ENCODE data around the gene SPPL3. TPM values are rescaled to one million over a fixed set of nuclear protein-coding genes. Genes with fewer than 3 reads are reported as not detected.
A peak's percentile ranks its signal among the peaks of the same experiment; 100 is the strongest.

Gene SPPL3
- total RNA-seq, 1 donor: 10.9 TPM

GRCh38 chr12:120767071-120768024 lies 136.8 kb downstream of the SPPL3 start:
- TF ChIP-seq, protein P1, sequence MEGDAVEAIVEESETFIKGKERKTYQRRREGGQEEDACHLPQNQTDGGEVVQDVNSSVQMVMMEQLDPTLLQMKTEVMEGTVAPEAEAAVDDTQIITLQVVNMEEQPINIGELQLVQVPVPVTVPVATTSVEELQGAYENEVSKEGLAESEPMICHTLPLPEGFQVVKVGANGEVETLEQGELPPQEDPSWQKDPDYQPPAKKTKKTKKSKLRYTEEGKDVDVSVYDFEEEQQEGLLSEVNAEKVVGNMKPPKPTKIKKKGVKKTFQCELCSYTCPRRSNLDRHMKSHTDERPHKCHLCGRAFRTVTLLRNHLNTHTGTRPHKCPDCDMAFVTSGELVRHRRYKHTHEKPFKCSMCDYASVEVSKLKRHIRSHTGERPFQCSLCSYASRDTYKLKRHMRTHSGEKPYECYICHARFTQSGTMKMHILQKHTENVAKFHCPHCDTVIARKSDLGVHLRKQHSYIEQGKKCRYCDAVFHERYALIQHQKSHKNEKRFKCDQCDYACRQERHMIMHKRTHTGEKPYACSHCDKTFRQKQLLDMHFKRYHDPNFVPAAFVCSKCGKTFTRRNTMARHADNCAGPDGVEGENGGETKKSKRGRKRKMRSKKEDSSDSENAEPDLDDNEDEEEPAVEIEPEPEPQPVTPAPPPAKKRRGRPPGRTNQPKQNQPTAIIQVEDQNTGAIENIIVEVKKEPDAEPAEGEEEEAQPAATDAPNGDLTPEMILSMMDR (IDR thresholded peaks at IDR 0.05; ENCODE audit: extremely low read depth, low read depth, low read length): no peak
- H4K20me1 ChIP-seq (ENCODE audit: insufficient read depth, low read length): no peaks in the 10 kb centered on the region
- H2AFZ ChIP-seq (ENCODE audit: low read length): no peak overlapping the region

DNA sequence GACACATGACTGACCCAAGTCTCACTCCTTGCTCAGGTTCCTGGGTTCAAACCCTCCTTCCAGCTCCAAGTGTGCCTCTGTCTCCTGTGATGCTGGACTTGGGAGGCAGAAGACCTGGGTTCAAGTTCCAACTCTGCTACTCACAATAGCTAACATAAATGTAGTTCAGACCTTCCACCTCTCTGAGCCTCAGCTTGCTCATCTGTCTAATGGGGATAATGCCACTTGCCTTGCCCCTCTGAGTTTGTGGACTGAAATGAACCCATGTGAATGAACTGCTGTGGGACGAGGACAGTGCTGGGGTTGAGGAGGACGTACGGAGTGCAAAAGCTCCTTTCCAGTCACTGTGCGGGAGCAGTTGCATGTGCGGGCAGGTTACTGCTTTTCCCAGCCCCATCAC lies 137.6 kb downstream of the SPPL3 start:
- Histone ChIP-seq H3K27me3 (ENCODE audit: insufficient read depth, low read length) (no peaks in the 10 kb centered on the region), H3K79me2 (ENCODE audit: insufficient read depth, low read length) (no peaks in the 10 kb centered on the region), H3K27ac (ENCODE audit: low read depth, low read length) (no peak overlapping the region), H2AFZ (ENCODE audit: low read length) (no peak overlapping the region), H3K36me3 (ENCODE audit: insufficient read depth, low read length) (peaks cover 52% of the 10 kb centered on the region), H3K4me1 (ENCODE audit: insufficient read depth, low read length) (no peaks in the 10 kb centered on the region), H3K4me2 (ENCODE audit: insufficient read depth, low read length) (no peak overlapping the region), H4K20me1 (ENCODE audit: insufficient read depth, low read length) (no peaks in the 10 kb centered on the region), H3K4me3 (ENCODE audit: insufficient read depth, low read length) (no peak overlapping the region), H3K9me3 (ENCODE audit: low read depth, low read length) (no peaks in the 10 kb centered on the region)
- no peak for DNase-seq (ENCODE audit: insufficient read length, low spot score, missing footprints)
- TF ChIP-seq, protein P1 (IDR thresholded peaks at IDR 0.05; ENCODE audit: extremely low read depth, low read depth, low read length): no peak

More at GRCh38 chr12:120767071-120768024, 136.8 kb downstream of the SPPL3 start:
- Histone ChIP-seq H3K79me2 (ENCODE audit: insufficient read depth, low read length) (no peaks in the 10 kb centered on the region), H3K4me1 (ENCODE audit: insufficient read depth, low read length) (no peaks in the 10 kb centered on the region), H3K27ac (ENCODE audit: low read depth, low read length) (no peak overlapping the region), H3K27me3 (ENCODE audit: insufficient read depth, low read length) (no peaks in the 10 kb centered on the region), H3K36me3 (ENCODE audit: insufficient read depth, low read length) (peaks cover 53% of the 10 kb centered on the region), H3K4me3 (ENCODE audit: insufficient read depth, low read length) (no peak overlapping the region), H3K9me3 (ENCODE audit: low read depth, low read length) (no peaks in the 10 kb centered on the region), H3K4me2 (ENCODE audit: insufficient read depth, low read length) (no peak overlapping the region)
- DNase-seq (ENCODE audit: insufficient read length, low spot score, missing footprints): peak; percentile 29

DNA sequence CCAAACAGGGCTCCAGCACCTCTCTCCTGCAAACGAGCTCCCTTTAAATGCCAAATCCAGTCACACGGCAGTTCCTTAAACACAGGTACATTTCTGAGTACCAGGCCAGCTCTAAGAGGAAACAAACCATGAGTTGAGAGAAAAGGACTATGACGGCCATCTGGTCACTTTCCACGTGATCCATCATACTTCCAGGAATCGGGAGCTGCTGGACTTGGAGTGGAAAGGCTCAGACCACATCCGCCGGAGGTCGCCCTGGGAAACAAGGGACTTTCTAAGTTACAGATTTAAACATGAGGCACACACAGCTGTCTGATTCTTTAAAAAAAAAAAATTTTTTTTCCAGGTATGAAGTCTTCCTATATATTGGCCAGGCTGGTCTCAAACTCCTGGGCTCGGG lies 139.3 kb downstream of the SPPL3 start:
- TF ChIP-seq, protein P1 (IDR thresholded peaks at IDR 0.05; ENCODE audit: extremely low read depth, low read depth, low read length): no peak
- H2AFZ ChIP-seq (ENCODE audit: low read length): no peak overlapping the region
- H3K4me3 ChIP-seq (ENCODE audit: insufficient read depth, low read length): no peak overlapping the region
- no peak overlapping the region for H3K27ac ChIP-seq (ENCODE audit: low read depth, low read length)
- no peaks in the 10 kb centered on the region for H4K20me1 ChIP-seq (ENCODE audit: insufficient read depth, low read length)
- H3K4me1 ChIP-seq (ENCODE audit: insufficient read depth, low read length): no peaks in the 10 kb centered on the region
- peaks cover 56% of the 10 kb centered on the region for H3K36me3 ChIP-seq (ENCODE audit: insufficient read depth, low read length)
- no peaks in the 10 kb centered on the region for H3K27me3 ChIP-seq (ENCODE audit: insufficient read depth, low read length)
- H3K4me2 ChIP-seq (ENCODE audit: insufficient read depth, low read length): no peak overlapping the region
- no peaks in the 10 kb centered on the region for H3K79me2 ChIP-seq (ENCODE audit: insufficient read depth, low read length)
- peak; percentile 36 for DNase-seq (ENCODE audit: insufficient read length, low spot score, missing footprints)
- no peaks in the 10 kb centered on the region for H3K9me3 ChIP-seq (ENCODE audit: low read depth, low read length)

DNA sequence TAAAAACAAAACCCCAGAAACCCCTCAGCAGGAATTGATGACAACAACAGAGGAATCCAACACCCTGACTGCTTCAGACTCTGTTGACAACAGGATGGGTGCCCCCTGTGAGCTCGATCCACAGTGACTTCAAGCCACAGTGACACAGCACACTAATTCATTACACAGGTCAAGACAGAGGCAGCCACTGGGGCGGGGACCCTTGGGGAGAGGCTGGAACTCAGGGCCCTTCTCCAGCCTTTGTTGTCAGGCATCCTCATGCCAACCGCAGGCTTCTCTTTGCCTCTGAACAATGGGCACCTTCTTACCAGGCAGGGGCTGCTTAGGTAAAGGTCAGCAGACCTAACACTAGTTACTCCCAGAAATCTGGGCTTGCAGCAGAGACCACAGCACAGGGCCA lies 140.9 kb downstream of the SPPL3 start:
- no peaks in the 10 kb centered on the region for H3K4me1 ChIP-seq (ENCODE audit: insufficient read depth, low read length)
- H2AFZ ChIP-seq (ENCODE audit: low read length): no peak overlapping the region
- H3K79me2 ChIP-seq (ENCODE audit: insufficient read depth, low read length): no peaks in the 10 kb centered on the region
- H3K27me3 ChIP-seq (ENCODE audit: insufficient read depth, low read length): no peaks in the 10 kb centered on the region
- no peaks in the 10 kb centered on the region for H3K9me3 ChIP-seq (ENCODE audit: low read depth, low read length)
- H3K36me3 ChIP-seq (ENCODE audit: insufficient read depth, low read length): peaks cover 50% of the 10 kb centered on the region
- H3K4me3 ChIP-seq (ENCODE audit: insufficient read depth, low read length): no peak overlapping the region
- H4K20me1 ChIP-seq (ENCODE audit: insufficient read depth, low read length): no peaks in the 10 kb centered on the region
- DNase-seq (ENCODE audit: insufficient read length, low spot score, missing footprints): peak; percentile 17
- H3K4me2 ChIP-seq (ENCODE audit: insufficient read depth, low read length): no peak overlapping the region
- TF ChIP-seq, protein P1 (IDR thresholded peaks at IDR 0.05; ENCODE audit: extremely low read depth, low read depth, low read length): no peak
- no peak overlapping the region for H3K27ac ChIP-seq (ENCODE audit: low read depth, low read length)

All from osteoblast (primary cell).